ENCODE results near the gene MCM6. TPM values are rescaled to one million over a fixed set of nuclear protein-coding genes. Genes with fewer than 3 reads are reported as not detected.

MCM6 gene
- total RNA-seq, 1 experiment from 2014 or later, result 23.4 TPM

GRCh38 chr2:135790423-135790822, 85.8 kb downstream of the MCM6 start:
- no peak for DNase-seq (ENCODE audit: low spot score)

Small RNA genes within 50 kb of the gene (small RNA-seq; reads per million reads assigned to genes)
- gene RF00019, result not detected

Other genes with a start within 250 kb of the MCM6 start
- gene UBXN4, start 134.6 kb downstream of the MCM6 start, total RNA-seq (2014; rRNA removed; shearing (Covaris generic)), result 27.8 and 28.3 TPM in 2 replicates
- not detected in 2 replicates for gene LCT, start 39.3 kb downstream of the MCM6 start, total RNA-seq (2014; rRNA removed; shearing (Covaris generic))
- gene DARS1, start 109.2 kb upstream of the MCM6 start, total RNA-seq (2014; rRNA removed; shearing (Covaris generic)), result 20.5 and 29.6 TPM in 2 replicates
- gene CXCR4, start 241.7 kb upstream of the MCM6 start, total RNA-seq (2014; rRNA removed; shearing (Covaris generic)), result 4.9 and 5.4 TPM in 2 replicates

All from HT-29 (cell line).